ENCODE data around the gene ELF3. TPM values are rescaled to one million over a fixed set of nuclear protein-coding genes. Genes with fewer than 3 reads are reported as not detected.

Gene ELF3
- total and polyA plus RNA-seq, 8 donors, result 146 to 1,083 (median 248) TPM

GRCh38 chr1:202014915-202015661 is 4.7 kb downstream of the ELF3 start:
- Histone ChIP-seq H3K4me3 (peak overlapping the region; percentile 4 to 64 (median 59)), H3K4me1 (peaks cover 10 to 29% (median 16%) of the 10 kb centered on the region in 4 donors), H3K27me3 (peaks cover 0 to 13% (median 0%) of the 10 kb centered on the region in 3 donors), H3K27ac (peak overlapping the region; percentile 88 to 94 (median 92)), H3K9me3 (no peaks in the 10 kb centered on the region), H3K36me3 (peaks cover 30 to 42% (median 41%) of the 10 kb centered on the region in 4 donors)
- 30 to 68% (median 43%) methylated on average over 17 of the region's 17 CpGs for WGBS, 5 donors
- TF ChIP-seq POLR2A (IDR thresholded peaks at IDR 0.05) (peak in 1 of 4 donors; percentile 34), CTCF (IDR thresholded peaks at IDR 0.05) (no peak), POLR2AphosphoS5 (IDR thresholded peaks at IDR 0.05) (peak in 2 of 3 donors; percentile 49 to 83), EP300 (IDR thresholded peaks at IDR 0.05) (no peak)
- intact Hi-C loops (cut with DNase I; ENCODE audit: low total_unique reads), result loop anchor here (5.0 kb wide), 1 partner anchor 117 kb away; no protein-coding TSS in a partner anchor
- peak; percentile 43 to 55 for DNase-seq

- Histone ChIP-seq H3K36me3 (peaks cover 30 to 42% (median 41%) of the 10 kb centered on the region in 4 donors), H3K4me3 (peak overlapping the region in 3 of 4 donors; percentile 57 to 64 (median 61)), H3K27me3 (peaks cover 0 to 13% (median 0%) of the 10 kb centered on the region in 3 donors), H3K9me3 (no peaks in the 10 kb centered on the region), H3K27ac (peak overlapping the region; percentile 88 to 94 (median 92)), H3K4me1 (peaks cover 10 to 29% (median 16%) of the 10 kb centered on the region in 4 donors)
- WGBS, 5 donors, result 28 to 71% (median 50%) methylated on average over 3 of the region's 3 CpGs
- intact Hi-C loops (cut with DNase I; ENCODE audit: low total_unique reads), result no loop called here
- TF ChIP-seq EP300 (IDR thresholded peaks at IDR 0.05), result no peak
- no peak for TF ChIP-seq POLR2AphosphoS5 (IDR thresholded peaks at IDR 0.05)
- no peak for TF ChIP-seq CTCF (IDR thresholded peaks at IDR 0.05)
- TF ChIP-seq POLR2A (IDR thresholded peaks at IDR 0.05), result no peak
- peak in 1 of 2 donors; percentile 26 for DNase-seq
Measured at GRCh38 chr1:202015662-202015937, 5.2 kb downstream of the ELF3 start.

GRCh38 chr1:202016022-202016810 is 5.8 kb downstream of the ELF3 start:
- intact Hi-C loops (cut with DNase I; ENCODE audit: low total_unique reads), result no loop called here
- H3K27me3 ChIP-seq, result peaks cover 0 to 13% (median 0%) of the 10 kb centered on the region in 3 donors
- H3K9me3 ChIP-seq, result no peaks in the 10 kb centered on the region
- peak; percentile 30 to 72 for DNase-seq
- peaks cover 30 to 42% (median 41%) of the 10 kb centered on the region in 4 donors for H3K36me3 ChIP-seq
- TF ChIP-seq CTCF (IDR thresholded peaks at IDR 0.05) (no peak), POLR2AphosphoS5 (IDR thresholded peaks at IDR 0.05) (peak in 2 of 3 donors; percentile 29 to 95), POLR2A (IDR thresholded peaks at IDR 0.05) (no peak), EP300 (IDR thresholded peaks at IDR 0.05) (no peak)
- peak overlapping the region in 3 of 4 donors; percentile 2 to 64 (median 61) for H3K4me3 ChIP-seq
- WGBS, 5 donors, result 49 to 64% (median 54%) methylated on average over 9 of the region's 9 CpGs
- H3K27ac ChIP-seq, result peak overlapping the region; percentile 88 to 94 (median 92)
- H3K4me1 ChIP-seq, result peaks cover 10 to 29% (median 16%) of the 10 kb centered on the region in 4 donors
